Ascending aorta (tissue), 2 donors: Measurements from ENCODE around the gene ADPRS. TPM values are rescaled to one million over a fixed set of nuclear protein-coding genes. Genes with fewer than 3 reads are reported as not detected.

ENCODE experiments used
- DNase-seq, 2 donors: peaks; one replicate each; pipeline ENCODE4 v3.0.0-alpha.2; 2019; ENCODE audit warnings: low spot score in 2 of 2
- H3K27ac ChIP-seq, 2 donors: fragments of 200-600 bp; sonication (generic); one replicate each; pipeline ENCODE4 v1.5.1; 2016 to 2017; ENCODE audit warnings: mild to moderate bottlenecking in 1 of 2
- H3K27me3 ChIP-seq: fragments of 200-600 bp; sonication (generic); one replicate; pipeline ENCODE4 v1.5.1; 2017
- H3K36me3 ChIP-seq, 2 donors: fragments of 200-600 bp; sonication (generic); one replicate each; pipeline ENCODE4 v1.5.1; 2016
- H3K4me1 ChIP-seq, 2 donors: fragments of 200-600 bp; sonication (generic); one replicate each; pipeline ENCODE4 v1.5.1; 2016 to 2017; ENCODE audit warnings: mild to moderate bottlenecking in 1 of 2
- H3K4me3 ChIP-seq, 2 donors: fragments of 200-600 bp; sonication (generic); one replicate each; pipeline ENCODE4 v1.5.1; 2016 to 2017; ENCODE audit warnings: mild to moderate bottlenecking in 1 of 2
- H3K9me3 ChIP-seq, 2 donors: fragments of 200-600 bp; sonication (generic); one replicate each; pipeline ENCODE4 v1.5.1; 2016
- intact Hi-C: fragments of 100-400 bp; cut with DNase I; formaldehyde crosslinking; loops from one replicate; pipeline ENCODE4 v1.15.1; 2023
- total RNA-seq: library from RNA; depleted of rRNA; stranded (reverse); fragments of >200 nt; gene quantifications from one replicate; pipeline ENCODE4 v1.1.0, GENCODE V29; 2016
- TF ChIP-seq, protein P1 (sequence below), 3 experiments: fragments of 200-600 bp in 2 of 3; fragments of 450-650 bp in 1 of 3; sonication (generic) in 2 of 3; IDR thresholded peaks; one replicate each; pipeline ENCODE4 v1.5.1; 2016 to 2019; ENCODE audit warnings: antibody characterized with exemption in 3 of 3, mild to moderate bottlenecking in 1 of 3, moderate library complexity in 1 of 3

The ADPRS gene
- total RNA-seq, 1 donor from 2014 or later: 69.3 TPM

DNA sequence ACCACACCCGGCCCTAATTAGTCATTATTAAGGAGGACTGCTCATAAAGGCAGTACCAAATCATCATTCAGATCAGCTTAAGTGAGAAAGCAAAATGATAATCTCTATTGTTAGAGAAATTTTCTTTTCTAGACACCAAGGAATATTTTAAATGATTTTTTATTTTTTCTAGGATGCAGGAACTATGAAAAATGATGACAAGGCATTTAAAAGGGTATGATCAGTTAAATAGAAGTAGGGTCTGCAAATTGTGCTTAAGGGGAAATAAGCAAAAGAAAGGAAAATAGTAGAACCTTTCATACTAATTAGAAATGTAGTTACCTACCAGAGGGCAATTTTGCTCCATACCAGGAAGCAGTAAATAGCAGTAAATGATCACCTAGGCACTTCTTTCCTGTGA, 26.4 kb upstream of the ADPRS start:
- Histone ChIP-seq H3K27ac (no peak overlapping the region), H3K36me3 (no peaks in the 10 kb centered on the region), H3K4me1 (no peaks in the 10 kb centered on the region), H3K9me3 (no peaks in the 10 kb centered on the region), H3K27me3 (no peaks in the 10 kb centered on the region), H3K4me3 (no peak overlapping the region)
- DNase-seq: no peak
- TF ChIP-seq, protein P1, sequence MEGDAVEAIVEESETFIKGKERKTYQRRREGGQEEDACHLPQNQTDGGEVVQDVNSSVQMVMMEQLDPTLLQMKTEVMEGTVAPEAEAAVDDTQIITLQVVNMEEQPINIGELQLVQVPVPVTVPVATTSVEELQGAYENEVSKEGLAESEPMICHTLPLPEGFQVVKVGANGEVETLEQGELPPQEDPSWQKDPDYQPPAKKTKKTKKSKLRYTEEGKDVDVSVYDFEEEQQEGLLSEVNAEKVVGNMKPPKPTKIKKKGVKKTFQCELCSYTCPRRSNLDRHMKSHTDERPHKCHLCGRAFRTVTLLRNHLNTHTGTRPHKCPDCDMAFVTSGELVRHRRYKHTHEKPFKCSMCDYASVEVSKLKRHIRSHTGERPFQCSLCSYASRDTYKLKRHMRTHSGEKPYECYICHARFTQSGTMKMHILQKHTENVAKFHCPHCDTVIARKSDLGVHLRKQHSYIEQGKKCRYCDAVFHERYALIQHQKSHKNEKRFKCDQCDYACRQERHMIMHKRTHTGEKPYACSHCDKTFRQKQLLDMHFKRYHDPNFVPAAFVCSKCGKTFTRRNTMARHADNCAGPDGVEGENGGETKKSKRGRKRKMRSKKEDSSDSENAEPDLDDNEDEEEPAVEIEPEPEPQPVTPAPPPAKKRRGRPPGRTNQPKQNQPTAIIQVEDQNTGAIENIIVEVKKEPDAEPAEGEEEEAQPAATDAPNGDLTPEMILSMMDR (IDR thresholded peaks at IDR 0.05): no peak
- intact Hi-C loops: no loop called here

DNA sequence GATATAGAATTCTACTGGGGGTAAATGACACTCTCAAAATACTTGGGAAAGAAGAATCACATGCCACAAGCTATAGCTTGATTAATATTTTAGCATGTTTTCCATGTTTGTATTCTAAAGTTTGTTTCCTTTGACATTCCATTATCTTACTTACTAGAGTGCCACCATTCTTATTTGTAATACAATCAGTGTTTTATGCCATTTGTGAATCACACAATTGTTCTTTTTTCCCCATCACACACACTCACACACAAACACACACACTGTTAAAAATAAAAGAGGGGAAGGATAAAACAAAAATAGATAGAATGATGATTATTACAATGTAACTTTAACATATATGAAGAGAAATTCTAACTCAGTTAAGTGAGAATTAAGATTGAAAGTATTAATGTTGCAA, 20.8 kb upstream of the ADPRS start:
- H3K27me3 ChIP-seq: no peaks in the 10 kb centered on the region
- H3K36me3 ChIP-seq: no peaks in the 10 kb centered on the region
- intact Hi-C loops: no loop called here
- H3K4me1 ChIP-seq: no peaks in the 10 kb centered on the region
- TF ChIP-seq, protein P1 (IDR thresholded peaks at IDR 0.05): no peak
- DNase-seq: no peak
- H3K27ac ChIP-seq: no peak overlapping the region
- H3K4me3 ChIP-seq: no peak overlapping the region
- no peaks in the 10 kb centered on the region for H3K9me3 ChIP-seq

DNA sequence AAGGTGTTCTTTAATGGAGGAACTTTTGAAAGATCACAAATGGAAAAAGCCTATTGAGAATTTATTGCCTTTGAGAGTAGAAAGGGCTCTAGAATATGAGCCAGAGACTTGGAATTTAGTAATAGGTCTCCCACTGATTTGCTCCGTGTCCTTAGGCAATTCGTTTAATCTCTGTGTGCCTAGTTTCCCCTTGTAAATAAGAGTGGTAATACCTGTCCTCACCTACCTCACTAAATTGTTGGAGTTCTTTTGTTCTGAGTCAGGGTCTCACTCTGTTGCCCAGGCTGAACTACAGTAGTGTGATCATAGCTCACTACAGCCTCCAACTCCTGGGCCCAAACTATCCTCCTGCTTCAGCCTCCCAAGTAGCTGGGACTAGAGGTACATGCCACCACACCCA, 19.8 kb upstream of the ADPRS start:
- Histone ChIP-seq H3K27me3 (no peaks in the 10 kb centered on the region), H3K4me1 (no peaks in the 10 kb centered on the region), H3K9me3 (no peaks in the 10 kb centered on the region), H3K36me3 (no peaks in the 10 kb centered on the region), H3K27ac (no peak overlapping the region), H3K4me3 (no peak overlapping the region)
- DNase-seq: no peak
- TF ChIP-seq, protein P1 (IDR thresholded peaks at IDR 0.05): no peak
- intact Hi-C loops: no loop called here

DNA sequence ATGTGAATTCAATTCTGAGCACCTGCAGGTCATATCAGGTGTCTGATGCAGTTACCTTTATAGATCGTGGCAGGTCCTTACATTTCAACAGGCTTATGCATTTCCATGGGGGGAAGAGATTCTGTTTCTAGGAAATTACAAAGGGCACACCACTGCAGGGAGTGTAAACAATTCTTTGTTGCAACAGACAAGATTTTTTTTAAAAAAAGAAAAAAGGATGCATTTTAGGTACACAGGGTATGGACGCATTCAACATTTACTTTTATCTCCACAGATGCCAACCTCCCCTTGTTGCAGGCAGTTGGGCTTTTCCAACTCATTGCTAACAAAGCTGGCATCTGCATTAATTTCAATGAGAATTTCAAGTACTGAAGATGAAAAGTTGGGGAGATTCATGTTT, 18.3 kb upstream of the ADPRS start:
- Histone ChIP-seq H3K4me1 (no peaks in the 10 kb centered on the region), H3K27me3 (no peaks in the 10 kb centered on the region), H3K36me3 (no peaks in the 10 kb centered on the region), H3K4me3 (no peak overlapping the region), H3K27ac (no peak overlapping the region), H3K9me3 (no peaks in the 10 kb centered on the region)
- no peak for DNase-seq
- TF ChIP-seq, protein P1 (IDR thresholded peaks at IDR 0.05): no peak
- intact Hi-C loops: no loop called here

DNA sequence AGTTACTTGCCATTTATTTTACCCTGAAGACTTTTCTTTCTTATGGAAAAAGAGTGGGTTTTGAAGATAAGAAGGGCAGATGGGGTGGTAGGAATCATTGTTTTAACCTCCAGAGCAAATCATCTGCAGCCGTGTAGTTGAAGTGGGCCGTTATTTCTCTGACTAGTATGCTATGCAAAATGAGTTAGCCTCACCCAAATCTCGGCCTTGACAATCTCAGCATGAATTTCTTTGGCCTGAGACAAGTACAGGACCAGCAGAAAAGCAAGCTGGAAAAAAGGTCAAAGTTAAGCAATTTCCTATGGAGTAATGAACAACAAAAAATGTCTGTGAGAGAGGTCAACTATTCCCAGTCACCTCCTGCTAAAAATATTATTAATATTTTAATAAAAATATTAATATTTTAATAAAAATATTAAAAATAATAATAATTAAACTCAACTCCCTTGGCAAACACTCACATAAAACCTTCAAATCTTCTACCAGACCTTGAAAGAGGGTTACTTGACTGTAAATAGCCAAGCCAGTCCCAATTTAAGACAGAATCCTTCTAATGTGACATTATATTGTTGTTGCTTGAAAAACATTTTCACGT, 11.6 kb upstream of the ADPRS start:
- H3K36me3 ChIP-seq: no peaks in the 10 kb centered on the region
- H3K4me3 ChIP-seq: no peak overlapping the region
- no peaks in the 10 kb centered on the region for H3K9me3 ChIP-seq
- TF ChIP-seq, protein P1 (IDR thresholded peaks at IDR 0.05): no peak
- H3K27ac ChIP-seq: no peak overlapping the region
- intact Hi-C loops: no loop called here
- no peaks in the 10 kb centered on the region for H3K4me1 ChIP-seq
- DNase-seq: no peak
- H3K27me3 ChIP-seq: no peaks in the 10 kb centered on the region

DNA sequence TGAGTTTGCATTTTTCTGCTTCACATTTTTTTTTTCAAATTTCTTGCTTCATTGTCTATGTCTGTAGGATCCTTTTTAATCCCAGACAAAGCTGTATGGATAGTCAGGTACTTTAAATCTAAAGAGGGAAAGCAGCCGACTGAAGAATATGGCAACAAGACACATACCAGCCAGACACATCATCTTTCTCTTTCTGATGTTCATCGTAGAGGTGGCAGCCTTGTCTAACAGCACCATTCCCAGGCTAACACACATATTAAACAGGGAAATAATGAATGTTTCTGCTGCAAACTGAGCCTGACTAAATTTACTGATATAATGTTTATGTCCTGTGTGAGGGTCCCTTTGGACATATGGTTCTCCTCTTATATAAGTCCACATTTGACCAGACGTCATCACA, 8.5 kb upstream of the ADPRS start:
- intact Hi-C loops: loop anchor here (10.0 kb wide), 2 partner anchors 145 to 1615 kb away; partner anchors contain the start of genes AGO3 and CDCA8
- Histone ChIP-seq H3K27me3 (no peaks in the 10 kb centered on the region), H3K4me1 (peaks cover 2 to 5% of the 10 kb centered on the region in 2 donors), H3K36me3 (no peaks in the 10 kb centered on the region), H3K9me3 (no peaks in the 10 kb centered on the region), H3K27ac (no peak overlapping the region), H3K4me3 (no peak overlapping the region)
- TF ChIP-seq, protein P1 (IDR thresholded peaks at IDR 0.05): no peak
- no peak for DNase-seq
